Neural cell (in vitro differentiated cells): ENCODE data around the gene ABCA13. TPM values are rescaled to one million over a fixed set of nuclear protein-coding genes. Genes with fewer than 3 reads are reported as not detected.

Source experiments
- H2AFZ ChIP-seq: fragments of 200-600, 300-800 bp; sonication (generic), shearing (Covaris generic); 2 replicates; pipeline ENCODE4 v1.6.0; 2014; ENCODE audit warnings: low read depth, mild to moderate bottlenecking, antibody characterized with exemption, low read length, moderate library complexity
- H3F3A ChIP-seq: fragments of 200-600 bp; shearing (Covaris generic); 2 replicates; pipeline ENCODE4 v1.6.1; 2016; ENCODE audit warnings: mild to moderate bottlenecking, moderate library complexity, mixed read lengths, antibody characterized with exemption, low read length; ENCODE audit not compliant: insufficient read depth, poor library complexity, severe bottlenecking
- H3K27ac ChIP-seq: fragments of 200-600, 300-800 bp; sonication (generic), shearing (Covaris generic); 2 replicates; pipeline ENCODE4 v1.5.1; 2014; ENCODE audit warnings: mild to moderate bottlenecking, low read length, moderate library complexity
- H3K27me3 ChIP-seq: fragments of 300-800, 200-600 bp; sonication (generic), shearing (Covaris generic); 2 replicates; pipeline ENCODE4 v1.6.0; 2014; ENCODE audit warnings: mild to moderate bottlenecking, low read depth, low read length, moderate library complexity; ENCODE audit not compliant: insufficient read depth
- H3K36me3 ChIP-seq: fragments of 300-800, 200-600 bp; sonication (generic), shearing (Covaris generic); 2 replicates; pipeline ENCODE4 v1.5.1; 2014; ENCODE audit warnings: mild to moderate bottlenecking, antibody characterized with exemption, low read length, moderate library complexity; ENCODE audit not compliant: insufficient read depth
- H3K4me2 ChIP-seq: fragments of 300-800, 200-600 bp; sonication (generic), shearing (Covaris generic); 2 replicates; pipeline ENCODE4 v1.6.0; 2014; ENCODE audit warnings: mild to moderate bottlenecking, low read length
- H3K4me3 ChIP-seq: fragments of 300-800, 200-600 bp; sonication (generic), shearing (Covaris generic); 2 replicates; pipeline ENCODE4 v1.5.1; 2014; ENCODE audit warnings: mild to moderate bottlenecking, low read length, moderate library complexity
- H3K79me2 ChIP-seq: fragments of 200-600 bp; shearing (Covaris generic); replicated peaks from 2 replicates; pipeline ENCODE4 v1.6.0; 2014; ENCODE audit warnings: mild to moderate bottlenecking, low read length, moderate library complexity; ENCODE audit not compliant: insufficient read depth
- H3K9ac ChIP-seq: fragments of 300-800, 200-600 bp; sonication (generic), shearing (Covaris generic); 2 replicates; pipeline ENCODE4 v1.6.1; 2016; ENCODE audit warnings: mild to moderate bottlenecking, low read length, mixed read lengths
- H3K9me2 ChIP-seq: fragments of 200-600 bp; shearing (Covaris generic); 2 replicates; pipeline ENCODE4 v1.6.1; 2016; ENCODE audit warnings: mild to moderate bottlenecking, low read length, mixed read lengths; ENCODE audit not compliant: insufficient read depth
- H3K9me3 ChIP-seq: fragments of 200-600, 300-800 bp; sonication (generic), shearing (Covaris generic); 2 replicates; pipeline ENCODE4 v1.6.1; 2016; ENCODE audit warnings: mild to moderate bottlenecking, mixed run types, low read length, moderate library complexity, mixed read lengths
- H4K20me1 ChIP-seq: fragments of 200-600 bp; shearing (Covaris generic); 2 replicates; pipeline ENCODE4 v1.6.1; 2016; ENCODE audit warnings: mild to moderate bottlenecking, mixed run types; ENCODE audit not compliant: insufficient read depth
- CTCF ChIP-seq: fragments of 450-650 bp; IDR thresholded peaks from 2 replicates; pipeline ENCODE4 v1.5.1; 2014; ENCODE audit warnings: antibody characterized with exemption, mild to moderate bottlenecking, moderate library complexity; ENCODE audit not compliant: poor library complexity, severe bottlenecking
- EP300 ChIP-seq: fragments of 450-650 bp; conservative IDR thresholded peaks from 2 replicates; pipeline ENCODE4 v1.6.1; 2014; ENCODE audit warnings: antibody characterized with exemption, mild to moderate bottlenecking, moderate library complexity; ENCODE audit not compliant: poor library complexity, severe bottlenecking
- EZH2 ChIP-seq: fragments of 200-600, 300-800 bp; shearing (Covaris generic), sonication (generic); IDR thresholded peaks from 2 replicates; pipeline ENCODE4 v1.6.1; 2014; ENCODE audit warnings: antibody characterized with exemption, low read length, borderline replicate concordance, mild to moderate bottlenecking; ENCODE audit not compliant: insufficient read depth, poor library complexity, severe bottlenecking
- MXI1 ChIP-seq: fragments of 450-650 bp; conservative IDR thresholded peaks from 2 replicates; pipeline ENCODE4 v1.6.1; 2014; ENCODE audit warnings: antibody characterized with exemption, mild to moderate bottlenecking; ENCODE audit not compliant: poor library complexity, severe bottlenecking
- POLR2AphosphoS5 ChIP-seq: IDR thresholded peaks from 2 replicates; pipeline ENCODE4 v1.6.1; 2012
- RAD21 ChIP-seq: fragments of 450-650 bp; conservative IDR thresholded peaks from 2 replicates; pipeline ENCODE4 v1.6.1; 2014; ENCODE audit warnings: antibody characterized with exemption, mild to moderate bottlenecking, moderate library complexity
- REST ChIP-seq: IDR thresholded peaks from 2 replicates; pipeline ENCODE4 v1.6.1; 2012; ENCODE audit warnings: borderline replicate concordance
- SMC3 ChIP-seq: fragments of 450-650 bp; conservative IDR thresholded peaks from 2 replicates; pipeline ENCODE4 v1.6.1; 2014; ENCODE audit warnings: antibody characterized with exemption, mild to moderate bottlenecking, moderate library complexity; ENCODE audit not compliant: poor library complexity
- TAF1 ChIP-seq: IDR thresholded peaks from 2 replicates; pipeline ENCODE4 v1.6.1; 2012; ENCODE audit warnings: low read depth
- polyA plus RNA-seq: library from polyadenylated mRNA; depleted of rRNA; stranded (reverse); fragments of >200 nt; gene quantifications from 2 replicates; pipeline ENCODE4 v1.2.3, GENCODE V29; 2014

ABCA13 gene
- polyA plus RNA-seq, 1 donor from 2014 or later, result 0.20 TPM

- Histone ChIP-seq H3K79me2 (no peaks in the 10 kb centered on the region), H3K9me3 (no peaks in the 10 kb centered on the region), H3K27ac (no peak overlapping the region), H3K9me2 (no peaks in the 10 kb centered on the region), H4K20me1 (no peaks in the 10 kb centered on the region), H3F3A (no peaks in the 10 kb centered on the region), H3K36me3 (no peaks in the 10 kb centered on the region), H3K4me2 (no peak overlapping the region), H3K27me3 (no peaks in the 10 kb centered on the region), H2AFZ (no peak overlapping the region), H3K4me3 (peak overlapping the region; percentile 8), H3K9ac (no peak overlapping the region)
- TF ChIP-seq EP300 (peak; percentile 64), EZH2 (no peak)
Measured at GRCh38 chr7:48518092-48518491, 346.8 kb downstream of the ABCA13 start.

- Histone ChIP-seq H3K36me3 (no peaks in the 10 kb centered on the region), H3K9me3 (no peaks in the 10 kb centered on the region), H4K20me1 (no peaks in the 10 kb centered on the region), H3K9me2 (no peaks in the 10 kb centered on the region), H3K9ac (no peak overlapping the region), H3K27me3 (no peaks in the 10 kb centered on the region), H3K27ac (no peak overlapping the region), H3F3A (no peaks in the 10 kb centered on the region), H3K4me3 (no peak overlapping the region), H3K4me2 (no peak overlapping the region), H3K79me2 (no peaks in the 10 kb centered on the region), H2AFZ (no peak overlapping the region)
- TF ChIP-seq RAD21 (no peak), SMC3 (no peak), MXI1 (no peak), CTCF (no peak), POLR2AphosphoS5 (no peak), TAF1 (no peak), EZH2 (no peak), EP300 (no peak), REST (no peak)
Measured at GRCh38 chr7:48522692-48523091, 351.4 kb downstream of the ABCA13 start.
